ENCODE data around the gene CDC14A. TPM values are rescaled to one million over a fixed set of nuclear protein-coding genes. Genes with fewer than 3 reads are reported as not detected.

The CDC14A gene
- total and polyA plus RNA-seq, 2 of the 8 experiments (the other 6 are each of a cell fraction or from before 2014, with no cell fraction given) = 3.2 to 8.9 TPM

DNA sequence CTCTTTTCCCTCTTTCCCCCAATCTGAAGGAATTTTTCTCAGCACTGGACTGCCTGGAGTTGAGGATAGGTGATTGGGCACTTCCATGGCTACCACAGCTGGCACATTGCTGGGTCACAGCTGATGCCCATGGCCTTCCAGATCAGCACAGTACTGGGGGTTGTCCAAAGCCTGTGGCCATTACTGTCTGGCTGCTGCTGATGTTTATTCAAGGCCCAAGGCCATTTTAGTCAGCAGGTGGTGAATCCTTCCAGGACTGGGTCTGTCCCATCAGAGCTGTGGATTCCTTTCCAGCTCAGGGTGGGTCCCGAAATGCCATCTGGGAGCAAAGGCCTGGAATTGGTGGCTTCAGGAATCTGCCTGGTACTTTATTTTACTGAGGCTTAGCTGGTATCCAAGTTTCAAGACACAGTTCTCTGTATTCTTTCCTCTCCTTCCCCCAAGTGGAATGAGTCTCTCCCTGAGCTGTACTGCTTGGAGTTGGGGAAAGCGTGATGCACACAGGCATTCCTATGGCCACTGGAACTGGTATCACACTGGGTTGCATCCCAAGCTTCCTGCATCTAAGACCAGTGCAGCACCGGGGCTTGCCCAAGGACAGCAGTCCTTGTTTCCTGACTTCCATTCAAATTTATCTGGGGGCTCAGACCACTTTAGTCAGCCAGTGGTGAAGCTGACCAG is 204.8 kb downstream of the CDC14A start (continued):
- TF ChIP-seq EZH2 (IDR thresholded peaks at IDR 0.05; ENCODE audit: low read depth, low read length, severe bottlenecking) (no peak), RBBP5 (IDR thresholded peaks at IDR 0.05; ENCODE audit: borderline replicate concordance, low read depth, low read length) (no peak), CREB1 (IDR thresholded peaks at IDR 0.05) (no peak), MAFK (IDR thresholded peaks at IDR 0.05; ENCODE audit: low read depth, low read length) (no peak), SP1 (IDR thresholded peaks at IDR 0.05; ENCODE audit: low read depth, low read length) (no peak), SIRT6 (IDR thresholded peaks at IDR 0.05; ENCODE audit: low read length) (no peak), GABPA (IDR thresholded peaks at IDR 0.05; ENCODE audit: borderline replicate concordance, insufficient read depth, low read length) (no peak), CBX5 (IDR thresholded peaks at IDR 0.05; ENCODE audit: low read depth, low read length) (no peak), SRF (IDR thresholded peaks at IDR 0.05; ENCODE audit: low read depth, low read length) (no peak), SP2 (IDR thresholded peaks at IDR 0.05; ENCODE audit: low read length) (no peak)

Measured in H1 (cell line).